Tibial nerve (tissue), 4 donors: ENCODE data around the gene CHSY1. TPM values are rescaled to one million over a fixed set of nuclear protein-coding genes. Genes with fewer than 3 reads are reported as not detected.

Experiments used
- DNase-seq, 2 donors: peaks; one replicate each; pipeline ENCODE4 v3.0.0-alpha.2; 2019; ENCODE audit warnings: low spot score in 2 of 2
- H3K27ac ChIP-seq, 4 donors: fragments of 200-600 bp; sonication (generic) in 3 of 4; one replicate each; pipeline ENCODE4 v1.5.1; 2017 to 2019; ENCODE audit warnings: mild to moderate bottlenecking in 1 of 4
- H3K27me3 ChIP-seq, 2 donors: fragments of 200-600 bp; sonication (generic) in 1 of 2; one replicate each; pipeline versions ENCODE4 v1.5.1 to v1.6.0; 2017 to 2019
- H3K36me3 ChIP-seq, 3 donors: fragments of 200-600 bp; sonication (generic); one replicate each; pipeline ENCODE4 v1.5.1; 2018 to 2019
- H3K4me1 ChIP-seq, 4 donors: fragments of 200-600 bp; sonication (generic) in 3 of 4; one replicate each; pipeline ENCODE4 v1.5.1; 2017 to 2019
- H3K4me3 ChIP-seq, 4 donors: fragments of 200-600 bp; sonication (generic) in 3 of 4; one replicate each; pipeline ENCODE4 v1.5.1; 2017 to 2019; ENCODE audit warnings: mild to moderate bottlenecking in 1 of 4, moderate library complexity in 1 of 4
- H3K9me3 ChIP-seq, 4 donors: fragments of 200-600 bp; sonication (generic) in 3 of 4; one replicate each; pipeline ENCODE4 v1.5.1; 2017 to 2019
- CTCF ChIP-seq, 5 experiments: fragments of 200-600 bp in 3 of 5; fragments of 450-650 bp in 2 of 5; sonication (generic) in 3 of 5; IDR thresholded peaks; one replicate each; pipeline ENCODE4 v1.5.1; 2016 to 2019; ENCODE audit warnings: antibody characterized with exemption in 5 of 5, mild to moderate bottlenecking in 3 of 5, moderate library complexity in 2 of 5
- EP300 ChIP-seq, 2 donors: sonication (generic); formaldehyde crosslinking; IDR thresholded peaks; one replicate each; pipeline ENCODE4 v1.6.1; 2017; ENCODE audit warnings: antibody characterized with exemption in 2 of 2, mild to moderate bottlenecking in 1 of 2
- POLR2A ChIP-seq, 2 donors: fragments of 450-650 bp; IDR thresholded peaks; one replicate each; pipeline ENCODE4 v1.6.1; 2017; ENCODE audit warnings: antibody characterized with exemption in 2 of 2, mild to moderate bottlenecking in 2 of 2, moderate library complexity in 2 of 2
- WGBS, 2 donors: methylation state at CpG; one replicate each; pipeline ENCODE4 v1.1.5; 2018; 5-methylcytosine and 5-hydroxymethylcytosine counted together
- total RNA-seq, 4 donors: library from RNA; depleted of rRNA; stranded (reverse); fragments of >200 nt; gene quantifications; one replicate each; pipeline ENCODE4 v1.1.0, GENCODE V29; 2016

Gene CHSY1
- total RNA-seq, 4 donors from 2014 or later, result 22.0 to 29.7 (median 24.6) TPM

- H3K36me3 ChIP-seq, result peaks cover 0 to 6% (median 0%) of the 10 kb centered on the region in 3 donors
- DNase-seq, result no peak
- H3K27me3 ChIP-seq, result no peaks in the 10 kb centered on the region
- H3K4me1 ChIP-seq, result peaks cover 0 to 74% (median 24%) of the 10 kb centered on the region in 4 donors
- no peak for TF ChIP-seq EP300 (IDR thresholded peaks at IDR 0.05)
- WGBS, 2 donors, result 56 to 66% methylated on average over 2 of the region's 2 CpGs
- peak overlapping the region in 3 of 4 donors; percentile 5 to 28 (median 26) for H3K27ac ChIP-seq
- no peaks in the 10 kb centered on the region for H3K9me3 ChIP-seq
- no peak overlapping the region for H3K4me3 ChIP-seq
These were observed 41.4 kb downstream of the CHSY1 start for GRCh38 chr15:101210466-101210865.

GRCh38 chr15:101210058-101210457 is 41.8 kb downstream of the CHSY1 start:
- H3K4me3 ChIP-seq, result no peak overlapping the region
- DNase-seq, result no peak
- peaks cover 0 to 4% (median 0%) of the 10 kb centered on the region in 3 donors for H3K36me3 ChIP-seq
- no peak for TF ChIP-seq CTCF (IDR thresholded peaks at IDR 0.05)
- TF ChIP-seq EP300 (IDR thresholded peaks at IDR 0.05), result no peak
- no peak for TF ChIP-seq POLR2A (IDR thresholded peaks at IDR 0.05)
- no peaks in the 10 kb centered on the region for H3K27me3 ChIP-seq
- peaks cover 0 to 74% (median 24%) of the 10 kb centered on the region in 4 donors for H3K4me1 ChIP-seq
- 35 to 44% methylated on average over 1 of the region's 1 CpG for WGBS, 2 donors
- H3K9me3 ChIP-seq, result no peaks in the 10 kb centered on the region
- peak overlapping the region in 3 of 4 donors; percentile 5 to 28 (median 26) for H3K27ac ChIP-seq

- TF ChIP-seq POLR2A (IDR thresholded peaks at IDR 0.05), result no peak
- 82 to 83% methylated on average over 5 of the region's 5 CpGs for WGBS, 2 donors
- no peak for DNase-seq
- Histone ChIP-seq H3K9me3 (no peaks in the 10 kb centered on the region), H3K36me3 (no peaks in the 10 kb centered on the region), H3K27me3 (no peaks in the 10 kb centered on the region), H3K27ac (peak overlapping the region in 1 of 4 donors; percentile 22), H3K4me3 (no peak overlapping the region), H3K4me1 (peaks cover 0 to 74% (median 24%) of the 10 kb centered on the region in 4 donors)
These were observed 42.5 kb downstream of the CHSY1 start for GRCh38 chr15:101209285-101209845.

- Histone ChIP-seq H3K4me3 (no peak overlapping the region), H3K9me3 (no peaks in the 10 kb centered on the region), H3K4me1 (peaks cover 0 to 74% (median 22%) of the 10 kb centered on the region in 4 donors), H3K27me3 (no peaks in the 10 kb centered on the region), H3K36me3 (no peaks in the 10 kb centered on the region), H3K27ac (peak overlapping the region in 1 of 4 donors; percentile 23)
- WGBS, 2 donors, result 64 to 75% methylated on average over 5 of the region's 5 CpGs
- TF ChIP-seq POLR2A (IDR thresholded peaks at IDR 0.05) (no peak), CTCF (IDR thresholded peaks at IDR 0.05) (no peak), EP300 (IDR thresholded peaks at IDR 0.05) (peak in 1 of 2 donors; percentile 83)
- DNase-seq, result peak in 1 of 2 donors; percentile 43
These were observed 44.0 kb downstream of the CHSY1 start for GRCh38 chr15:101207867-101208288.

GRCh38 chr15:101206176-101206591 is 45.7 kb downstream of the CHSY1 start:
- Histone ChIP-seq H3K4me3 (no peak overlapping the region), H3K27me3 (no peaks in the 10 kb centered on the region), H3K4me1 (peaks cover 0 to 75% (median 28%) of the 10 kb centered on the region in 4 donors), H3K27ac (peak overlapping the region in 1 of 4 donors; percentile 11), H3K9me3 (no peaks in the 10 kb centered on the region), H3K36me3 (no peaks in the 10 kb centered on the region)
- 77 to 82% methylated on average over 12 of the region's 12 CpGs for WGBS, 2 donors
- TF ChIP-seq POLR2A (IDR thresholded peaks at IDR 0.05) (no peak), EP300 (IDR thresholded peaks at IDR 0.05) (no peak), CTCF (IDR thresholded peaks at IDR 0.05) (no peak)
- DNase-seq, result no peak

GRCh38 chr15:101204739-101205535 is 46.9 kb downstream of the CHSY1 start:
- Histone ChIP-seq H3K4me3 (no peak overlapping the region), H3K4me1 (peaks cover 0 to 75% (median 30%) of the 10 kb centered on the region in 4 donors), H3K27me3 (no peaks in the 10 kb centered on the region), H3K9me3 (no peaks in the 10 kb centered on the region), H3K27ac (peak overlapping the region in 1 of 4 donors; percentile 21), H3K36me3 (no peaks in the 10 kb centered on the region)
- TF ChIP-seq CTCF (IDR thresholded peaks at IDR 0.05), result no peak
- TF ChIP-seq POLR2A (IDR thresholded peaks at IDR 0.05), result no peak
- TF ChIP-seq EP300 (IDR thresholded peaks at IDR 0.05), result no peak
- WGBS, 2 donors, result 81 to 91% methylated on average over 5 of the region's 5 CpGs
- DNase-seq, result no peak
